Fibroblast of mammary gland (primary cell): ENCODE measurements around the gene CD300LB.
"Not testable (repeated sequence)": the region's sequence is repeated elsewhere in the genome, so short reads cannot be mapped to it uniquely, and the experiment has no call there.

Source experiments
- DNase-seq: peaks from one replicate; pipeline ENCODE4 v3.0.0-alpha.2; 2010; ENCODE audit warnings: low read depth
- H3K4me3 ChIP-seq: 2 replicates; pipeline ENCODE4 v1.5.1; 2011; ENCODE audit warnings: low read depth, mild to moderate bottlenecking, low read length, moderate library complexity; ENCODE audit not compliant: control insufficient read depth
- CTCF ChIP-seq: conservative IDR thresholded peaks from 2 replicates; pipeline ENCODE4 v1.5.1; 2011; ENCODE audit warnings: low read depth, low read length, inconsistent platforms; ENCODE audit not compliant: control insufficient read depth, insufficient read depth

Gene CD300LB

GRCh38 chr17:74514632-74515334 is 16.5 kb downstream of the CD300LB start:
- no peak for DNase-seq
- TF ChIP-seq CTCF = no peak
- no peak overlapping the region for H3K4me3 ChIP-seq

GRCh38 chr17:74513987-74514631 is 17.2 kb downstream of the CD300LB start:
- peak; percentile 65 for DNase-seq

GRCh38 chr17:74512624-74513091 is 18.6 kb downstream of the CD300LB start:
- peak; percentile 87 for DNase-seq
- no peak overlapping the region for H3K4me3 ChIP-seq

More at GRCh38 chr17:74513987-74514631, 17.2 kb downstream of the CD300LB start:
- H3K4me3 ChIP-seq = no peak overlapping the region
- TF ChIP-seq CTCF = no peak

GRCh38 chr17:74512036-74512435 is 19.2 kb downstream of the CD300LB start:
- TF ChIP-seq CTCF = no peak
- DNase-seq = peak; percentile 81

More at GRCh38 chr17:74512624-74513091, 18.6 kb downstream of the CD300LB start:
- TF ChIP-seq CTCF = no peak

GRCh38 chr17:74508156-74508555 is 23.1 kb downstream of the CD300LB start:
- no peak overlapping the region for H3K4me3 ChIP-seq
- no peak for TF ChIP-seq CTCF
- peak; percentile 17 for DNase-seq

More at GRCh38 chr17:74512036-74512435, 19.2 kb downstream of the CD300LB start:
- H3K4me3 ChIP-seq = no peak overlapping the region

- H3K4me3 ChIP-seq = not testable (repeated sequence)
- peak; percentile 59 for DNase-seq
Observed at GRCh38 chr17:74503949-74504348, 27.3 kb downstream of the CD300LB start.

GRCh38 chr17:74502861-74503260 is 28.4 kb downstream of the CD300LB start:
- peak; percentile 9 for DNase-seq
- no peak overlapping the region for H3K4me3 ChIP-seq
- TF ChIP-seq CTCF = no peak
